Stomach (tissue), 4 donors: Measurements from ENCODE around the gene NPIPA2.
"Not testable (repeated sequence)": the region's sequence is repeated elsewhere in the genome, so short reads cannot be mapped to it uniquely, and the experiment has no call there.

Experiments used
- CTCF ChIP-seq, 7 experiments: fragments of 450-650 bp in 4 of 7; fragments of 200-600 bp in 3 of 7; sonication (generic) in 3 of 7; IDR thresholded peaks; one replicate each; pipeline ENCODE4 v1.5.1; 2016 to 2019; ENCODE audit warnings: antibody characterized with exemption in 7 of 7, control low read depth in 2 of 7, mild to moderate bottlenecking in 1 of 7
- EP300 ChIP-seq: sonication (generic); formaldehyde crosslinking; IDR thresholded peaks from one replicate; pipeline ENCODE4 v1.6.1; 2017; ENCODE audit warnings: antibody characterized with exemption
- POLR2A ChIP-seq, 4 donors: fragments of 450-650 bp; IDR thresholded peaks; one replicate each; pipeline ENCODE4 v1.6.1; 2016; ENCODE audit warnings: antibody characterized with exemption in 4 of 4, control low read depth in 2 of 4, mild to moderate bottlenecking in 1 of 4, moderate library complexity in 1 of 4
- POLR2AphosphoS5 ChIP-seq, 3 donors: sonication (generic); formaldehyde crosslinking; IDR thresholded peaks; one replicate each; pipeline ENCODE4 v1.6.1; 2016; ENCODE audit warnings: antibody characterized with exemption in 3 of 3

GRCh38 chr16:14807184-14807678 is 64.9 kb downstream of the NPIPA2 start:
- TF ChIP-seq CTCF (IDR thresholded peaks at IDR 0.05); POLR2A (IDR thresholded peaks at IDR 0.05); POLR2AphosphoS5 (IDR thresholded peaks at IDR 0.05); EP300: not testable (repeated sequence)
